Fibroblast of lung (primary cell): ENCODE data around the gene CRADD. TPM values are rescaled to one million over a fixed set of nuclear protein-coding genes. Genes with fewer than 3 reads are reported as not detected.

ENCODE experiments used
- DNase-seq, 2 donors: peaks; one replicate each; pipeline versions ENCODE4 v3.0.0 to v3.0.0-alpha.2; 2010; ENCODE audit warnings: low read depth in 2 of 2
- H2AFZ ChIP-seq: 2 replicates; pipeline ENCODE4 v1.5.1; 2012; ENCODE audit warnings: low read length, control low read depth, inconsistent platforms
- H3K27ac ChIP-seq: 2 replicates; pipeline ENCODE4 v1.5.1; 2011; ENCODE audit warnings: low read length, control low read depth; ENCODE audit not compliant: insufficient read depth
- H3K27me3 ChIP-seq: 2 replicates; pipeline ENCODE4 v1.5.1; 2011; ENCODE audit warnings: mild to moderate bottlenecking, low read length; ENCODE audit not compliant: control insufficient read depth, insufficient read depth
- H3K36me3 ChIP-seq: 2 replicates; pipeline ENCODE4 v1.5.1; 2011; ENCODE audit warnings: low read length; ENCODE audit not compliant: control insufficient read depth, insufficient read depth
- H3K4me1 ChIP-seq: 2 replicates; pipeline ENCODE4 v1.5.1; 2011; ENCODE audit warnings: low read length; ENCODE audit not compliant: control insufficient read depth, insufficient read depth; ENCODE audit errors: extremely low read depth
- H3K4me2 ChIP-seq: 2 replicates; pipeline ENCODE4 v1.5.1; 2011; ENCODE audit warnings: low read length, control low read depth; ENCODE audit not compliant: insufficient read depth; ENCODE audit errors: extremely low read depth
- H3K4me3 ChIP-seq, 4 experiments: fragments of 200-600 bp in 1 of 4; sonication (generic) in 1 of 4; replicated peaks in 1 of 4; 2 replicates each; pipeline ENCODE4 v1.5.1; 2011 to 2016; ENCODE audit warnings: low read length in 4 of 4, low read depth in 3 of 4, mild to moderate bottlenecking in 3 of 4, control low read depth in 2 of 4, inconsistent platforms in 1 of 4, mixed read lengths in 1 of 4; ENCODE audit not compliant: insufficient read depth in 1 of 4; ENCODE audit errors: control extremely low read depth in 1 of 4
- H3K79me2 ChIP-seq: 2 replicates; pipeline ENCODE4 v1.5.1; 2012; ENCODE audit warnings: mild to moderate bottlenecking, low read length, inconsistent platforms; ENCODE audit not compliant: control insufficient read depth, insufficient read depth
- H3K9ac ChIP-seq: 2 replicates; pipeline ENCODE4 v1.5.1; 2011; ENCODE audit warnings: mild to moderate bottlenecking, low read length, control low read depth; ENCODE audit not compliant: insufficient read depth
- H3K9me3 ChIP-seq: 2 replicates; pipeline ENCODE4 v1.5.1; 2012; ENCODE audit warnings: low read depth, low read length; ENCODE audit not compliant: control insufficient read depth, insufficient read depth
- H4K20me1 ChIP-seq: 2 replicates; pipeline ENCODE4 v1.5.1; 2011; ENCODE audit warnings: low read length; ENCODE audit not compliant: control insufficient read depth, insufficient read depth; ENCODE audit errors: extremely low read depth
- EZH2 ChIP-seq: IDR thresholded peaks from 2 replicates; pipeline ENCODE4 v1.5.1; 2012; ENCODE audit warnings: low read length, control low read depth, mild to moderate bottlenecking; ENCODE audit errors: missing control alignments
- polyA plus RNA-seq, 2 donors: library from polyadenylated mRNA; depleted of rRNA in 1 of 2; stranded (reverse) in 1 of 2; unstranded in 1 of 2; fragments of >200 nt; gene quantifications; 2 replicates each; pipeline ENCODE4 v1.2.1, GENCODE V29; 2011 to 2012; ENCODE audit warnings: missing spikeins in 1 of 2
- total RNA-seq: library from RNA; depleted of rRNA; stranded (reverse); fragments of >200 nt; gene quantifications from 2 replicates; pipeline ENCODE4 v1.2.1, GENCODE V29; 2014
- TF ChIP-seq, protein P1 (sequence below), 2 donors: IDR thresholded peaks in 1 of 2; conservative IDR thresholded peaks in 1 of 2; 1 replicate in 1 of 2; 2 replicates in 1 of 2; pipeline ENCODE4 v1.5.1; 2011 to 2012; ENCODE audit warnings: low read length in 2 of 2, control low read depth in 1 of 2, inconsistent platforms in 1 of 2, low read depth in 1 of 2, mild to moderate bottlenecking in 1 of 2

The CRADD gene
- total and polyA plus RNA-seq, 2 donors (not counting 1 experiment from before 2014, with no cell fraction given): 13.5 to 21.1 TPM

DNA sequence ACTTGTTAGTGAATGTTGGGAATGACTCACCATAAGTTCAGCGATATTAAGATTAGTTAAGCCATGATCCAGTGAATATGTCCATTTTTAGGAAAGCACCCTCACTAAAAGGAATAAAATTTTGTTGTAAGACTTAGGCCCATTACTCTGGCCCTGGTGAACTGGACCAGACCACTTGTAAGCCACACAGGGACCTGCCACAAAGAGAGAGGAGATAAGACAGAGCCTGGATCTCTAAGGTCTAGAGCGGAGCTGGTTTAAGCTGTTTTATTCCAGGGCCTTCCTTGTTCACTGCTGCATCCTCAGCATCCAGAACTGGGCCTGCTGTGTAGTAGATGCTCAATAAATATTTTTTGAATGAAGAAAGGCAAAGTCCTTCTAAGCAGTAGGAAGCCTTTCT is 79.1 kb downstream of the CRADD start:
- H3K4me1 ChIP-seq: peaks cover 16% of the 10 kb centered on the region
- no peaks in the 10 kb centered on the region for H3K36me3 ChIP-seq
- no peak for DNase-seq
- no peak overlapping the region for H3K9ac ChIP-seq
- no peaks in the 10 kb centered on the region for H3K79me2 ChIP-seq
- no peak overlapping the region for H3K4me2 ChIP-seq
- no peak for TF ChIP-seq EZH2
- TF ChIP-seq, protein P1, sequence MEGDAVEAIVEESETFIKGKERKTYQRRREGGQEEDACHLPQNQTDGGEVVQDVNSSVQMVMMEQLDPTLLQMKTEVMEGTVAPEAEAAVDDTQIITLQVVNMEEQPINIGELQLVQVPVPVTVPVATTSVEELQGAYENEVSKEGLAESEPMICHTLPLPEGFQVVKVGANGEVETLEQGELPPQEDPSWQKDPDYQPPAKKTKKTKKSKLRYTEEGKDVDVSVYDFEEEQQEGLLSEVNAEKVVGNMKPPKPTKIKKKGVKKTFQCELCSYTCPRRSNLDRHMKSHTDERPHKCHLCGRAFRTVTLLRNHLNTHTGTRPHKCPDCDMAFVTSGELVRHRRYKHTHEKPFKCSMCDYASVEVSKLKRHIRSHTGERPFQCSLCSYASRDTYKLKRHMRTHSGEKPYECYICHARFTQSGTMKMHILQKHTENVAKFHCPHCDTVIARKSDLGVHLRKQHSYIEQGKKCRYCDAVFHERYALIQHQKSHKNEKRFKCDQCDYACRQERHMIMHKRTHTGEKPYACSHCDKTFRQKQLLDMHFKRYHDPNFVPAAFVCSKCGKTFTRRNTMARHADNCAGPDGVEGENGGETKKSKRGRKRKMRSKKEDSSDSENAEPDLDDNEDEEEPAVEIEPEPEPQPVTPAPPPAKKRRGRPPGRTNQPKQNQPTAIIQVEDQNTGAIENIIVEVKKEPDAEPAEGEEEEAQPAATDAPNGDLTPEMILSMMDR (conservative IDR thresholded peaks at IDR 0.05 in 1 of 2, IDR thresholded peaks at IDR 0.05 in 1 of 2; ENCODE audit: low read depth in 1 of 2, low read length in 2 of 2): no peak
- no peaks in the 10 kb centered on the region for H3K27me3 ChIP-seq
- no peak overlapping the region for H3K4me3 ChIP-seq
- no peak overlapping the region for H3K27ac ChIP-seq
- no peaks in the 10 kb centered on the region for H4K20me1 ChIP-seq
- no peak overlapping the region for H2AFZ ChIP-seq
- no peaks in the 10 kb centered on the region for H3K9me3 ChIP-seq

DNA sequence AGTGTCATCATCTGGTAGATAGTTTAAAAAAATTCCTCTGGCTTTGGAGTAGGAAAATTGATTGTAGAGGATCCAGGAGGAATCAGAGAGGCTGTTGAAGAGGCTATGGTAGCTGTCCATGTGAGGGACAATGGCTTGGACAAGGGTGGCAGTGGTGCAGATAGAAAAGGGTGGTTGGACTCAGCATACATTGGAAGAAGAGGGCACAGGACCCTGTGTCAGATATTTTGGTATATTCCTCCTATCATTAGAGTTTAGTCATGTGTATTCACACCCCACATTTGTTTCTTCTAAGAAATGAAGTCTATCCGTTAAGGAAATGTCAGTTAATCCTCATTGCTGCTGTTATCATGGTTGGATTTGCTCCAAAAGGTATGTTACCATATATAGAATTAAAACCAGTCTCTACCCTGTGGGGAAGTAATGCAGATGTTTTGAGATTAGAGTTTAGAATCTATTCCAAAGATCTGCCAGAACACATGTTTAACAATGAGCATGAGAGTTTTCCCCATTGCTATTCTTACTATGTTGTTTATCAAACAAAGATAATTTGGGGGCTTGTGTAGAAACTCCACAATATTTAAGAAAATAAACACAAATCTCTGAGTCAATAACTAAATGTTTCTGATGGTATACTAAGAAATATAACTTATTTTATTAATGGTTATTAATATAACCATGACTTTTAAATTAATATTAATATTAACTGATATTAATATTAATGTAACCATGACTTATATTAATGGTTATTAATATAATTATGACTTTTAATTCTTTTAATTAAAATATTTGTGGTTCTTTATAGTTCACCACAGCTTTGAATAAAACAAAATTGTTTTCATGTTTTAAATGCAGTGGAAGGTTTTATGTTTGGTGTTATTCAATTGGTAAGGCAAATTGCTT is 80.9 kb downstream of the CRADD start:
- no peaks in the 10 kb centered on the region for H3K9me3 ChIP-seq
- H3K4me1 ChIP-seq: peaks cover 20% of the 10 kb centered on the region
- no peaks in the 10 kb centered on the region for H3K36me3 ChIP-seq
- H3K9ac ChIP-seq: no peak overlapping the region
- no peak for DNase-seq
- H3K79me2 ChIP-seq: no peaks in the 10 kb centered on the region
- no peak overlapping the region for H3K4me3 ChIP-seq
- no peak overlapping the region for H3K27ac ChIP-seq
- TF ChIP-seq, protein P1 (conservative IDR thresholded peaks at IDR 0.05 in 1 of 2, IDR thresholded peaks at IDR 0.05 in 1 of 2; ENCODE audit: low read depth in 1 of 2, low read length in 2 of 2): no peak
- no peak for TF ChIP-seq EZH2
- no peaks in the 10 kb centered on the region for H3K27me3 ChIP-seq
- no peak overlapping the region for H2AFZ ChIP-seq
- H3K4me2 ChIP-seq: no peak overlapping the region
- H4K20me1 ChIP-seq: no peaks in the 10 kb centered on the region

DNA sequence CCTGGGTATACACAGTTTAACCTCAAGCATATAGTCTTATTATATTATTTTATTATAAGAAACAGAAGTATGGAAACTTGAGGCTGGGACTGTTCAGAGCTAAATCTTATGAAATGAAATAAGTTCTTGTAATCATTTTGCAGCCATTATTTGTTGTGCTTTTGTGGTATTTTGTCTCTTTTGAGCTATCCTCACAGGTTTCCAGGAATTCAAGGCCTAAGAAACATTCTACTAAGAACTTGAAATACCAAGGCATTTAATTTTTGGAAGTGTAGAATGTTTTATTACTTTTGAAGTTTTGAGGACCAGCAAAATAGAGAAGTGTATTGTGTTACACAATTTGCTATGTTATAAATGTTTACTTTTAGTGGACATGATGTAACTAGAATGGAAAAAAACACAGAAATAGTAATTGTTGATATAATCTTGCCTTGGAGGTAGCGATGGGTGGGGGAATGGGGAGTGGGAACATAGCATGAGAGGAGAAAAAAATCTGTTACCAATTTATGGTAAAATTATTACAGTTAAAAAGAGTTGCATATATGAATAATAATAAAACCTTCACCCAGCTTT is 81.7 kb downstream of the CRADD start:
- Histone ChIP-seq H3K4me2 (no peak overlapping the region), H2AFZ (no peak overlapping the region), H3K27me3 (no peaks in the 10 kb centered on the region), H3K9ac (no peak overlapping the region), H3K4me3 (no peak overlapping the region), H3K79me2 (no peaks in the 10 kb centered on the region), H3K4me1 (peaks cover 20% of the 10 kb centered on the region), H3K27ac (no peak overlapping the region), H3K9me3 (no peaks in the 10 kb centered on the region), H4K20me1 (no peaks in the 10 kb centered on the region), H3K36me3 (no peaks in the 10 kb centered on the region)
- TF ChIP-seq EZH2: no peak
- TF ChIP-seq, protein P1 (conservative IDR thresholded peaks at IDR 0.05 in 1 of 2, IDR thresholded peaks at IDR 0.05 in 1 of 2; ENCODE audit: low read depth in 1 of 2, low read length in 2 of 2): no peak
- peak in 1 of 2 donors; percentile 39 for DNase-seq
